Measurements from ENCODE around the gene CD226.
"Not testable (repeated sequence)": the region's sequence is repeated elsewhere in the genome, so short reads cannot be mapped to it uniquely, and the experiment has no call there.

GRCh38 chr18:69834980-69835379, 112.7 kb downstream of the CD226 start:
- TF ChIP-seq, protein P1, sequence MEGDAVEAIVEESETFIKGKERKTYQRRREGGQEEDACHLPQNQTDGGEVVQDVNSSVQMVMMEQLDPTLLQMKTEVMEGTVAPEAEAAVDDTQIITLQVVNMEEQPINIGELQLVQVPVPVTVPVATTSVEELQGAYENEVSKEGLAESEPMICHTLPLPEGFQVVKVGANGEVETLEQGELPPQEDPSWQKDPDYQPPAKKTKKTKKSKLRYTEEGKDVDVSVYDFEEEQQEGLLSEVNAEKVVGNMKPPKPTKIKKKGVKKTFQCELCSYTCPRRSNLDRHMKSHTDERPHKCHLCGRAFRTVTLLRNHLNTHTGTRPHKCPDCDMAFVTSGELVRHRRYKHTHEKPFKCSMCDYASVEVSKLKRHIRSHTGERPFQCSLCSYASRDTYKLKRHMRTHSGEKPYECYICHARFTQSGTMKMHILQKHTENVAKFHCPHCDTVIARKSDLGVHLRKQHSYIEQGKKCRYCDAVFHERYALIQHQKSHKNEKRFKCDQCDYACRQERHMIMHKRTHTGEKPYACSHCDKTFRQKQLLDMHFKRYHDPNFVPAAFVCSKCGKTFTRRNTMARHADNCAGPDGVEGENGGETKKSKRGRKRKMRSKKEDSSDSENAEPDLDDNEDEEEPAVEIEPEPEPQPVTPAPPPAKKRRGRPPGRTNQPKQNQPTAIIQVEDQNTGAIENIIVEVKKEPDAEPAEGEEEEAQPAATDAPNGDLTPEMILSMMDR (IDR thresholded peaks at IDR 0.05): not testable (repeated sequence)
- TF ChIP-seq POLR2A, POLR2AphosphoS5 (IDR thresholded peaks at IDR 0.05): not testable (repeated sequence)
